GM12878 (cell line): ENCODE measurements around the gene KASH5. TPM values are rescaled to one million over a fixed set of nuclear protein-coding genes. Genes with fewer than 3 reads are reported as not detected.

Source experiments
- ATAC-seq: fragments of 200-7000 bp; cut with Tn5 transposase; 3 replicates; pipeline ENCODE4 v1.9.1; 2020; ENCODE audit warnings: mild to moderate bottlenecking, moderate library complexity
- BruUV-seq: library from RNA; stranded (reverse); fragments of 400-500 nt; replicated peaks from 2 replicates; lab custom pipeline; 2021; lab: Mats Ljungman, UMichigan
- CTCF ChIA-PET: fragments of 300-600 bp; sonication (Branson Sonifier 250); formaldehyde crosslinking; extraction: SDS; loops from one replicate; lab custom pipeline; 2021; ENCODE audit warnings: inconsistent platforms; lab: Yijun Ruan, JAX
- POLR2A ChIA-PET: fragments of 350-600 bp; formaldehyde crosslinking; extraction: SDS; loops from one replicate; lab custom pipeline; 2021; ENCODE audit warnings: inconsistent platforms; lab: Charles Lee
- RAD21 ChIA-PET: fragments of 300-600 bp; sonication (Branson Sonifier 250); formaldehyde crosslinking; loops from one replicate; lab custom pipeline; 2023; ENCODE audit warnings: antibody characterized with exemption; ENCODE audit not compliant: unreplicated experiment; lab: Charles Lee
- SMC1A ChIA-PET: fragments of 300-600 bp; sonication (Branson Sonifier 250); formaldehyde crosslinking; loops from one replicate; lab custom pipeline; 2023; ENCODE audit not compliant: unreplicated experiment, uncharacterized antibody; lab: Charles Lee
- DNase-seq: peaks from one replicate; pipeline ENCODE4 v3.0.0-alpha.2; 2011; ENCODE audit warnings: low read depth, low spot score
- FAIRE-seq: peaks from 3 replicates; lab custom pipeline; 2011; peaks lifted over from hg19 to GRCh38; lab: Jason Lieb, UNC
- H2AFZ ChIP-seq: 2 replicates; pipeline ENCODE4 v1.6.0; 2011; ENCODE audit warnings: low read depth, low read length, control low read depth; ENCODE audit not compliant: control insufficient read depth
- H3K27ac ChIP-seq: 2 replicates; pipeline ENCODE4 v1.5.1; 2011; ENCODE audit warnings: control low read depth; ENCODE audit not compliant: control insufficient read depth, insufficient read depth
- H3K27me3 ChIP-seq, 2 experiments: replicated peaks in 1 of 2; 2 replicates each; pipeline versions ENCODE4 v1.6.0 to v1.6.1; 2011; ENCODE audit warnings: low read length in 1 of 2; ENCODE audit not compliant: control insufficient read depth in 2 of 2, insufficient read depth in 2 of 2
- H3K36me3 ChIP-seq, 2 experiments: 2 replicates each; pipeline ENCODE4 v1.5.1; 2011; ENCODE audit warnings: low read length in 1 of 2; ENCODE audit not compliant: control insufficient read depth in 2 of 2, insufficient read depth in 2 of 2
- H3K4me1 ChIP-seq: 2 replicates; pipeline ENCODE4 v1.6.1; 2011; ENCODE audit warnings: mild to moderate bottlenecking, low read length, moderate library complexity, mixed read lengths; ENCODE audit not compliant: control insufficient read depth, insufficient read depth
- H3K4me2 ChIP-seq: 2 replicates; pipeline ENCODE4 v1.6.0; 2011; ENCODE audit warnings: control low read depth; ENCODE audit not compliant: control insufficient read depth, insufficient read depth
- H3K4me3 ChIP-seq: fragments of 200-600 bp; sonication (generic); 2 replicates; pipeline ENCODE4 v1.5.1; 2016
- H3K79me2 ChIP-seq: 2 replicates; pipeline ENCODE4 v1.6.0; 2011; ENCODE audit warnings: low read length; ENCODE audit not compliant: control insufficient read depth, insufficient read depth
- H3K9ac ChIP-seq: 2 replicates; pipeline ENCODE4 v1.8.0; 2011; ENCODE audit warnings: low read length, control low read depth, mixed read lengths; ENCODE audit not compliant: control insufficient read depth, insufficient read depth
- H3K9me3 ChIP-seq: replicated peaks from 3 replicates; pipeline ENCODE4 v1.5.1; 2011; ENCODE audit warnings: mild to moderate bottlenecking, low read length; ENCODE audit not compliant: control insufficient read depth, insufficient read depth
- H4K20me1 ChIP-seq: 2 replicates; pipeline ENCODE4 v1.6.0; 2011; ENCODE audit not compliant: control insufficient read depth, insufficient read depth
- GABPA ChIP-seq: IDR thresholded peaks from 2 replicates; pipeline ENCODE4 v1.6.1; 2014; ENCODE audit warnings: antibody characterized with exemption, low read depth, mild to moderate bottlenecking, inconsistent platforms
- GATAD2B ChIP-seq: fragments of 450-650 bp; conservative IDR thresholded peaks from 2 replicates; pipeline ENCODE4 v1.6.1; 2017; ENCODE audit warnings: low read depth, mild to moderate bottlenecking, moderate library complexity
- MEF2B ChIP-seq: fragments of 450-650 bp; IDR thresholded peaks from 2 replicates; pipeline ENCODE4 v1.6.1; 2018; ENCODE audit warnings: mild to moderate bottlenecking, moderate library complexity; ENCODE audit not compliant: partially characterized antibody, poor library complexity, severe bottlenecking
- MTA2 ChIP-seq: fragments of 450-650 bp; IDR thresholded peaks from 2 replicates; pipeline ENCODE4 v1.6.1; 2016; ENCODE audit warnings: low read depth, mild to moderate bottlenecking, moderate library complexity
- MXI1 ChIP-seq: fragments of 150-350 bp; IDR thresholded peaks from 2 replicates; pipeline ENCODE4 v1.6.1; 2011; ENCODE audit warnings: low read depth, mild to moderate bottlenecking, inconsistent platforms, low read length, improper control_type of control experiment
- POU2F2 ChIP-seq: IDR thresholded peaks from 3 replicates; pipeline ENCODE4 v1.6.1; 2011; ENCODE audit warnings: low read depth, mild to moderate bottlenecking, low read length, borderline replicate concordance
- RELB ChIP-seq: fragments of 450-650 bp; IDR thresholded peaks from 2 replicates; pipeline ENCODE4 v1.6.1; 2017; ENCODE audit warnings: low read depth, mild to moderate bottlenecking, moderate library complexity
- SMARCA5 ChIP-seq: fragments of 450-650 bp; IDR thresholded peaks from 2 replicates; pipeline ENCODE4 v1.6.1; 2017; ENCODE audit warnings: mild to moderate bottlenecking
- SPI1 ChIP-seq: IDR thresholded peaks from 2 replicates; pipeline ENCODE4 v1.6.1; 2011; ENCODE audit warnings: low read depth, mild to moderate bottlenecking, low read length, moderate library complexity, borderline replicate concordance; ENCODE audit not compliant: insufficient read depth
- ZBTB11 ChIP-seq: fragments of 450-650 bp; formaldehyde crosslinking; IDR thresholded peaks from 2 replicates; pipeline ENCODE4 v1.5.0; 2022; ENCODE audit warnings: mild to moderate bottlenecking, missing genetic modification characterization
- ZNF384 ChIP-seq: IDR thresholded peaks from 2 replicates; pipeline ENCODE4 v1.6.1; 2012; ENCODE audit warnings: low read depth, mild to moderate bottlenecking, low read length, improper control_type of control experiment, borderline replicate concordance
- WGBS: methylation state at CpG from one replicate; pipeline ENCODE4 v1.1.6; 2016; ENCODE audit warnings: low lambda C conversion rate; ENCODE audit not compliant: insufficient replicate concordance, insufficient coverage; ENCODE audit errors: missing lambda C conversion rate; 5-methylcytosine and 5-hydroxymethylcytosine counted together
- in situ Hi-C: fragments of 300-500 bp; cut with MboI; formaldehyde crosslinking; loops from 9 replicates; pipeline ENCODE4 v1.14.3; 2018; ENCODE audit warnings: mixed read lengths
- intact Hi-C: fragments of 100-400 bp; cut with micrococcal nuclease; formaldehyde crosslinking; loops from one replicate; pipeline ENCODE4 v1.14.2; 2022; ENCODE audit not compliant: unreplicated experiment
- polyA plus RNA-seq, 11 experiments: library from polyadenylated mRNA; depleted of rRNA in 4 of 11; unstranded in 6 of 11; stranded (reverse) in 5 of 11; fragments of >200 nt; fragmentation: Nextera tagmentation in 4 of 11; fragmentation: Illumina TruSeq in 1 of 11; extraction: Ambion mirVana in 4 of 11; extraction: Trizol in 1 of 11; gene quantifications; 1 replicate in 1 of 11; 2 replicates in 10 of 11; pipeline versions ENCODE4 v1.2.1 to v1.2.3, GENCODE V29; 2011 to 2016; ENCODE audit warnings: inconsistent platforms in 2 of 11, missing spikeins in 2 of 11, low read depth in 1 of 11
- total RNA-seq, 4 experiments: library from RNA; depleted of rRNA in 3 of 4; stranded (reverse); fragments of >200 nt in 3 of 4; fragmentation: Illumina TruSeq in 1 of 4; extraction: Trizol in 1 of 4; gene quantifications; 2 replicates each; pipeline versions ENCODE4 v1.2.1 to v1.2.3, GENCODE V29; 2013 to 2021

The KASH5 gene
- total and polyA plus RNA-seq, 10 of the 15 experiments (the other 5 are each of a cell fraction or from before 2014, with no cell fraction given), result 0.03 to 0.06 (median 0.05) TPM; not detected in 7

- no peak for TF ChIP-seq MXI1
- no peak for TF ChIP-seq ZNF384
- TF ChIP-seq GABPA, result no peak
- TF ChIP-seq MTA2, result no peak
Observed at GRCh38 chr19:49393881-49394280, 5.8 kb downstream of the KASH5 start (continued).

GRCh38 chr19:49395581-49396407 is 7.7 kb downstream of the KASH5 start:
- ChIA-PET POLR2A (interaction anchor here (0.5 to 1.0 kb wide), 5 partner anchors 14 to 183 kb away, joined by 3 to 6 read pairs (median 3); partner anchors contain the start of gene GFY), RAD21 (interaction anchor here (0.7 to 1.3 kb wide), 7 partner anchors 12 to 168 kb away, joined by 3 to 5 read pairs (median 4); no protein-coding TSS in a partner anchor), SMC1A (interaction anchor here (0.9 to 1.9 kb wide), 4 partner anchors 14 to 89 kb away, joined by 3 to 5 read pairs (median 4); no protein-coding TSS in a partner anchor), CTCF (interaction anchor here (0.6 to 3.3 kb wide), 6 partner anchors 8 to 123 kb away, joined by 3 to 19 read pairs (median 4); no protein-coding TSS in a partner anchor)
- 20% methylated on average over 13 of the region's 15 CpGs for WGBS
- BruUV-seq, result no TSS peak
- H3K9ac ChIP-seq, result no peak overlapping the region
- H3K4me3 ChIP-seq, result no peak overlapping the region
- FAIRE-seq (no peak), ATAC-seq (peak; percentile 47), DNase-seq (no peak)
- H3K4me1 ChIP-seq, result no peaks in the 10 kb centered on the region; the same call in 1 of the 2 replicates
- H3K4me2 ChIP-seq, result no peak overlapping the region
- no peaks in the 10 kb centered on the region for H3K9me3 ChIP-seq
- no peaks in the 10 kb centered on the region for H3K79me2 ChIP-seq
- no peaks in the 10 kb centered on the region for H3K27me3 ChIP-seq
- intact Hi-C loops (no loop called here), in situ Hi-C loops (no loop called here)
- no peaks in the 10 kb centered on the region for H4K20me1 ChIP-seq
- H3K36me3 ChIP-seq, result no peaks in the 10 kb centered on the region
- no peak overlapping the region for H3K27ac ChIP-seq
- no peak overlapping the region for H2AFZ ChIP-seq
- no peak for TF ChIP-seq MEF2B
- TF ChIP-seq SPI1, result no peak
- peak; percentile 44; the same call in 1 of the 2 replicates for TF ChIP-seq ZBTB11 (CRISPR knock-in tag)
- peak; percentile 60; the same call in 1 of the 2 replicates for TF ChIP-seq SMARCA5
- TF ChIP-seq GATAD2B, result 0 out of 2 replicates have a peak, but pooled peaks have one; percentile 26
- no peak for TF ChIP-seq POU2F2
- peak; percentile 34; the same call in 1 of the 2 replicates for TF ChIP-seq RELB
